Transverse colon (tissue), 3 donors: ENCODE results near the gene SEC31B.

Source experiments
- POLR2A ChIP-seq: fragments of 450-650 bp; IDR thresholded peaks from one replicate; pipeline ENCODE4 v1.6.1; 2016; ENCODE audit warnings: antibody characterized with exemption, mild to moderate bottlenecking, moderate library complexity
- TF ChIP-seq, protein P1 (sequence below), 5 experiments: fragments of 200-600 bp in 3 of 5; fragments of 450-650 bp in 2 of 5; sonication (generic) in 3 of 5; IDR thresholded peaks; 1 replicate in 2 of 5; 2 replicates in 3 of 5; pipeline ENCODE4 v1.5.1; 2016 to 2017; ENCODE audit warnings: antibody characterized with exemption in 5 of 5, inconsistent platforms in 3 of 5, mild to moderate bottlenecking in 2 of 5, moderate library complexity in 1 of 5

DNA sequence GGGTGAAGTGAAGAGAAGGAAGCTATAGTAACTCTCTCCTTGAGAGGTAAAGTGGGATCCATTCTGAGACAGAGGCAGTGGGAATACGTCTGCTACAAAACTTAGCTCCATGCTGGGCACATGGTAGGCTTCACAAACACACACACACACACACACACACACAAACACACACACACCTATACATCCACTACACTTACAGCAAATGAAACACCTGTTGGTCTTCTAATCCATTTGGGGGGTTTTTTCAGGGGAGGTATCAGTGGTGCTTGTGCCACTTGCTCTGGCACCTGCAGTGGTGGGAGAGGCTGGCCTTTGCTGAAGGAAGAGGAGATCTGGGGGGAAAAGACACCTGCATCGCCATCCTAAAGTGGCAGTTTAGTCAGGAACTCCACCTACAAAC lies 14.5 kb downstream of the SEC31B start:
- TF ChIP-seq, protein P1, sequence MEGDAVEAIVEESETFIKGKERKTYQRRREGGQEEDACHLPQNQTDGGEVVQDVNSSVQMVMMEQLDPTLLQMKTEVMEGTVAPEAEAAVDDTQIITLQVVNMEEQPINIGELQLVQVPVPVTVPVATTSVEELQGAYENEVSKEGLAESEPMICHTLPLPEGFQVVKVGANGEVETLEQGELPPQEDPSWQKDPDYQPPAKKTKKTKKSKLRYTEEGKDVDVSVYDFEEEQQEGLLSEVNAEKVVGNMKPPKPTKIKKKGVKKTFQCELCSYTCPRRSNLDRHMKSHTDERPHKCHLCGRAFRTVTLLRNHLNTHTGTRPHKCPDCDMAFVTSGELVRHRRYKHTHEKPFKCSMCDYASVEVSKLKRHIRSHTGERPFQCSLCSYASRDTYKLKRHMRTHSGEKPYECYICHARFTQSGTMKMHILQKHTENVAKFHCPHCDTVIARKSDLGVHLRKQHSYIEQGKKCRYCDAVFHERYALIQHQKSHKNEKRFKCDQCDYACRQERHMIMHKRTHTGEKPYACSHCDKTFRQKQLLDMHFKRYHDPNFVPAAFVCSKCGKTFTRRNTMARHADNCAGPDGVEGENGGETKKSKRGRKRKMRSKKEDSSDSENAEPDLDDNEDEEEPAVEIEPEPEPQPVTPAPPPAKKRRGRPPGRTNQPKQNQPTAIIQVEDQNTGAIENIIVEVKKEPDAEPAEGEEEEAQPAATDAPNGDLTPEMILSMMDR (IDR thresholded peaks at IDR 0.05): no peak
- no peak for TF ChIP-seq POLR2A
